SK-N-SH (cell line): ENCODE measurements around the gene ASB7. TPM values are rescaled to one million over a fixed set of nuclear protein-coding genes. Genes with fewer than 3 reads are reported as not detected.

Experiments
- CTCF ChIA-PET: fragments of 300-600, 350-600 bp; formaldehyde crosslinking; extraction: SDS; loops from one replicate; lab custom pipeline; 2021; lab: Yijun Ruan, JAX
- POLR2A ChIA-PET: fragments of 350-600 bp; sonication (Branson Sonifier 250); formaldehyde crosslinking; extraction: SDS; loops from one replicate; lab custom pipeline; 2020; ENCODE audit warnings: antibody characterized with exemption, inconsistent platforms; lab: Yijun Ruan, JAX
- DNase-seq: peaks from one replicate; pipeline ENCODE4 v3.0.0; 2012
- H2AFZ ChIP-seq: fragments of 200-600 bp; sonication (generic); 2 replicates; pipeline ENCODE4 v1.8.1; 2016; ENCODE audit warnings: antibody characterized with exemption, mild to moderate bottlenecking, low read depth
- H3F3A ChIP-seq: fragments of 200-600 bp; sonication (generic); replicated peaks from 2 replicates; pipeline ENCODE3; 2016; ENCODE audit warnings: antibody characterized with exemption, mild to moderate bottlenecking; ENCODE audit not compliant: insufficient read depth
- H3K27ac ChIP-seq, 2 experiments: fragments of 200-500 bp in 1 of 2; fragments of 200-600 bp in 1 of 2; sonication (Bioruptor generic) in 1 of 2; sonication (generic), shearing (Covaris generic) in 1 of 2; 2 replicates each; pipeline versions ENCODE4 v1.5.1 to v1.6.1; 2014 to 2016; ENCODE audit warnings: low read depth in 2 of 2, inconsistent platforms in 1 of 2, low read length in 1 of 2, mild to moderate bottlenecking in 1 of 2, mixed read lengths in 1 of 2
- H3K27me3 ChIP-seq: fragments of 200-600 bp; sonication (generic), shearing (Covaris generic); 2 replicates; pipeline ENCODE4 v1.6.1; 2016; ENCODE audit warnings: mixed run types; ENCODE audit not compliant: insufficient read depth
- H3K36me3 ChIP-seq, 2 experiments: fragments of 200-500 bp in 1 of 2; fragments of 200-600 bp in 1 of 2; sonication (Bioruptor generic) in 1 of 2; sonication (generic) in 1 of 2; replicated peaks in 1 of 2; 2 replicates each; pipeline versions ENCODE3 to v1.5.1; 2014 to 2016; ENCODE audit warnings: low read length in 1 of 2, mild to moderate bottlenecking in 1 of 2; ENCODE audit not compliant: insufficient read depth in 2 of 2, control insufficient read depth in 1 of 2
- H3K4me1 ChIP-seq, 2 experiments: fragments of 200-500 bp in 1 of 2; fragments of 200-600 bp in 1 of 2; sonication (Bioruptor generic) in 1 of 2; sonication (generic), shearing (Covaris generic) in 1 of 2; 2 replicates each; pipeline versions ENCODE4 v1.5.1 to v1.6.1; 2014 to 2016; ENCODE audit warnings: low read depth in 1 of 2, low read length in 1 of 2, mixed run types in 1 of 2; ENCODE audit not compliant: insufficient read depth in 2 of 2, control insufficient read depth in 1 of 2
- H3K4me2 ChIP-seq: fragments of 200-600 bp; sonication (generic), shearing (Covaris generic); 2 replicates; pipeline ENCODE4 v1.6.1; 2017; ENCODE audit warnings: mixed run types
- H3K4me3 ChIP-seq, 2 experiments: fragments of 200-500 bp in 1 of 2; fragments of 200-600 bp in 1 of 2; sonication (Bioruptor generic) in 1 of 2; sonication (generic), shearing (Covaris generic) in 1 of 2; 2 replicates each; pipeline versions ENCODE4 v1.5.1 to v1.8.1; 2014 to 2016; ENCODE audit warnings: low read depth in 2 of 2, inconsistent platforms in 1 of 2, low read length in 1 of 2, mild to moderate bottlenecking in 1 of 2, mixed read lengths in 1 of 2, moderate library complexity in 1 of 2
- H3K79me2 ChIP-seq: fragments of 200-600 bp; sonication (generic); 2 replicates; pipeline ENCODE4 v1.8.1; 2017; ENCODE audit warnings: mild to moderate bottlenecking; ENCODE audit not compliant: insufficient read depth
- H3K9ac ChIP-seq: fragments of 200-600 bp; sonication (generic); 2 replicates; pipeline ENCODE4 v1.6.1; 2017; ENCODE audit warnings: mixed run types
- H3K9me2 ChIP-seq: fragments of 200-600 bp; sonication (generic); 2 replicates; pipeline ENCODE4 v1.6.1; 2017; ENCODE audit warnings: mixed run types
- H3K9me3 ChIP-seq: fragments of 200-600 bp; sonication (generic); 2 replicates; pipeline ENCODE4 v1.6.1; 2017; ENCODE audit warnings: mixed run types, mild to moderate bottlenecking, moderate library complexity
- H4K20me1 ChIP-seq: fragments of 200-600 bp; sonication (generic); 2 replicates; pipeline ENCODE4 v1.6.1; 2017; ENCODE audit warnings: mild to moderate bottlenecking, mixed run types; ENCODE audit not compliant: insufficient read depth
- ELF1 ChIP-seq: IDR thresholded peaks from 2 replicates; pipeline ENCODE4 v1.4.0; 2012
- MEF2A ChIP-seq: IDR thresholded peaks from 2 replicates; pipeline ENCODE4 v1.4.0; 2012; ENCODE audit warnings: low read depth, borderline replicate concordance
- NRF1 ChIP-seq: IDR thresholded peaks from 2 replicates; pipeline ENCODE4 v1.6.1; 2012; ENCODE audit warnings: low read depth, mild to moderate bottlenecking, low read length
- REST ChIP-seq: IDR thresholded peaks from 2 replicates; pipeline ENCODE4 v1.6.1; 2012; ENCODE audit warnings: mild to moderate bottlenecking, low read depth, low read length, moderate library complexity
- SIN3A ChIP-seq: IDR thresholded peaks from 2 replicates; pipeline ENCODE4 v1.6.1; 2012; ENCODE audit warnings: low read depth, mild to moderate bottlenecking, low read length, moderate library complexity, borderline replicate concordance
- TEAD4 ChIP-seq: IDR thresholded peaks from 2 replicates; pipeline ENCODE4 v1.4.0; 2012; ENCODE audit warnings: mild to moderate bottlenecking, borderline replicate concordance; ENCODE audit not compliant: insufficient read depth
- USF1 ChIP-seq: IDR thresholded peaks from 2 replicates; pipeline ENCODE4 v1.4.0; 2012; ENCODE audit warnings: low read depth, borderline replicate concordance
- WGBS: methylation state at CpG from one replicate; pipeline ENCODE4 v1.1.6; 2017; ENCODE audit warnings: low lambda C conversion rate; 5-methylcytosine and 5-hydroxymethylcytosine counted together
- polyA plus RNA-seq, 3 experiments: library from polyadenylated mRNA; depleted of rRNA; stranded (reverse); fragments of >200 nt; gene quantifications; 2 replicates each; pipeline ENCODE4 v1.2.3, GENCODE V29; 2012

Gene ASB7
- polyA plus RNA-seq, 1 of the 3 experiments (the other 2 are of a cell fraction) = 6.1 TPM

- no peak overlapping the region for H3K9ac ChIP-seq
- no peaks in the 10 kb centered on the region for H4K20me1 ChIP-seq
- 87% methylated on average over 6 of the region's 6 CpGs for WGBS
- DNase-seq = no peak
- no peak overlapping the region for H3K4me3 ChIP-seq
- CTCF ChIA-PET = interaction anchor here (1.1 to 3.1 kb wide), 2 partner anchors 27 to 323 kb away, joined by 3 to 9 read pairs; no protein-coding TSS in a partner anchor
- no peak overlapping the region for H2AFZ ChIP-seq
- H3K9me3 ChIP-seq = no peaks in the 10 kb centered on the region
- no peak overlapping the region for H3K4me2 ChIP-seq
- H3K9me2 ChIP-seq = no peaks in the 10 kb centered on the region
- H3K36me3 ChIP-seq = no peaks in the 10 kb centered on the region
- H3K79me2 ChIP-seq = no peaks in the 10 kb centered on the region
- no peaks in the 10 kb centered on the region for H3K27me3 ChIP-seq
- TF ChIP-seq USF1 (no peak), TEAD4 (no peak), ELF1 (no peak), SIN3A (no peak)
- TF ChIP-seq, all 33 proteins: peak for 0
- Histone ChIP-seq H3K4me1 (peaks cover 6 to 9% of the 10 kb centered on the region in 2 experiments; a peak in 2 of 4 replicates), H3F3A (peaks cover 12% of the 10 kb centered on the region), H3K27ac (no peak overlapping the region)
- POLR2A ChIA-PET = no interaction called here
Observed at GRCh38 chr15:100684591-100684990, 82.2 kb downstream of the ASB7 start.

GRCh38 chr15:100686021-100686724 is 83.8 kb downstream of the ASB7 start:
- WGBS = 88% methylated on average over 23 of the region's 23 CpGs
- Histone ChIP-seq H3K4me3 (no peak overlapping the region), H3K9me3 (no peaks in the 10 kb centered on the region), H3K4me1 (peaks cover 6 to 9% of the 10 kb centered on the region in 2 experiments; a peak in 2 of 4 replicates), H3F3A (peaks cover 12% of the 10 kb centered on the region), H3K36me3 (no peaks in the 10 kb centered on the region), H4K20me1 (no peaks in the 10 kb centered on the region), H3K4me2 (no peak overlapping the region), H3K9me2 (no peaks in the 10 kb centered on the region), H3K79me2 (no peaks in the 10 kb centered on the region), H2AFZ (no peak overlapping the region), H3K27me3 (no peaks in the 10 kb centered on the region), H3K27ac (peak overlapping the region in 1 of 2 experiments; percentile 81; a peak in 2 of 4 replicates), H3K9ac (no peak overlapping the region)
- CTCF ChIA-PET = interaction anchor here (1.0 to 3.1 kb wide), 2 partner anchors 14 to 322 kb away, joined by 3 to 9 read pairs; no protein-coding TSS in a partner anchor
- TF ChIP-seq MEF2A (no peak), SIN3A (no peak), REST (no peak), NRF1 (no peak)
- DNase-seq = no peak
- POLR2A ChIA-PET = no interaction called here
